Measurements from ENCODE around the gene PRSS22.

GRCh38 chr16:2811703-2812471, 46.1 kb downstream of the PRSS22 start:
- TF ChIP-seq CTCF (IDR thresholded peaks at IDR 0.05) = no peak
- no peak for TF ChIP-seq POLR2A (IDR thresholded peaks at IDR 0.05)
- no peak for TF ChIP-seq POLR2AphosphoS5 (IDR thresholded peaks at IDR 0.05)

Measured in breast epithelium (tissue), 3 donors.